ENCODE measurements around the gene TALDO1.

- TF ChIP-seq JUN (CRISPR knock-in tag; IDR thresholded peaks at IDR 0.05) (no peak), CTCF (IDR thresholded peaks at IDR 0.05) (peak; percentile 96), ZNF232 (CRISPR knock-in tag; IDR thresholded peaks at IDR 0.05) (peak; percentile 83; the same call in 1 of the 2 replicates), MAX (CRISPR knock-in tag; IDR thresholded peaks at IDR 0.05) (peak; percentile 84), E2F4 (CRISPR knock-in tag; IDR thresholded peaks at IDR 0.05; ENCODE audit: borderline replicate concordance, low read depth) (no peak), ZNF281 (CRISPR knock-in tag; IDR thresholded peaks at IDR 0.05) (no peak), MXD4 (CRISPR knock-in tag; IDR thresholded peaks at IDR 0.05; ENCODE audit: borderline replicate concordance) (no peak), USF2 (CRISPR knock-in tag; IDR thresholded peaks at IDR 0.05) (peak; percentile 79), CREB1 (CRISPR knock-in tag; IDR thresholded peaks at IDR 0.05) (no peak), FOXK1 (CRISPR knock-in tag; IDR thresholded peaks at IDR 0.05) (no peak), NFYB (CRISPR knock-in tag; conservative IDR thresholded peaks at IDR 0.05; ENCODE audit: low read depth) (no peak), MYBL2 (CRISPR knock-in tag; IDR thresholded peaks at IDR 0.05) (no peak), PRDM15 (CRISPR knock-in tag; IDR thresholded peaks at IDR 0.05) (no peak)
These were observed 19.2 kb upstream of the TALDO1 start for GRCh38 chr11:727859-728748.

All from WTC11 (cell line).